MM.1S (cell line): ENCODE results near the gene MMP10.

Experiments
- DNase-seq: peaks from one replicate; pipeline ENCODE4 v3.0.0-alpha.2; 2015
- H2AFZ ChIP-seq: fragments of 300-600 bp; sonication (generic); 2 replicates; pipeline ENCODE4 v1.6.0; 2016; ENCODE audit warnings: antibody characterized with exemption, low read length
- H3F3A ChIP-seq: fragments of 300-600 bp; sonication (generic); 2 replicates; pipeline ENCODE4 v1.6.1; 2016; ENCODE audit warnings: mild to moderate bottlenecking, antibody characterized with exemption, low read length, moderate library complexity, mixed read lengths; ENCODE audit not compliant: insufficient read depth
- H3K27ac ChIP-seq: fragments of 300-600 bp; sonication (generic); 2 replicates; pipeline ENCODE4 v1.5.1; 2016; ENCODE audit warnings: mild to moderate bottlenecking, low read length
- H3K27me3 ChIP-seq: fragments of 300-600 bp; sonication (generic); replicated peaks from 2 replicates; pipeline ENCODE4 v1.6.0; 2016; ENCODE audit warnings: low read length; ENCODE audit not compliant: insufficient read depth
- H3K36me3 ChIP-seq: fragments of 300-600 bp; sonication (generic); replicated peaks from 2 replicates; pipeline ENCODE4 v1.6.1; 2016; ENCODE audit warnings: mild to moderate bottlenecking, low read length, mixed read lengths; ENCODE audit not compliant: insufficient read depth
- H3K4me1 ChIP-seq: fragments of 300-600 bp; sonication (generic); 2 replicates; pipeline ENCODE4 v1.6.1; 2016; ENCODE audit warnings: low read length, mixed read lengths
- H3K4me2 ChIP-seq: fragments of 300-600 bp; sonication (generic); 2 replicates; pipeline ENCODE4 v1.6.0; 2016; ENCODE audit warnings: low read depth, low read length
- H3K4me3 ChIP-seq: fragments of 300-600 bp; sonication (generic); 2 replicates; pipeline ENCODE4 v1.5.1; 2016; ENCODE audit warnings: low read length, mixed read lengths
- H3K79me2 ChIP-seq: fragments of 300-600 bp; sonication (generic); 2 replicates; pipeline ENCODE4 v1.6.1; 2016; ENCODE audit warnings: mixed run types, low read length, mixed read lengths
- H3K9ac ChIP-seq: fragments of 300-600 bp; sonication (generic); 2 replicates; pipeline ENCODE4 v1.6.1; 2016; ENCODE audit warnings: low read length, mixed read lengths
- H3K9me2 ChIP-seq: fragments of 300-600 bp; sonication (generic); replicated peaks from 2 replicates; pipeline ENCODE4 v1.6.1; 2016; ENCODE audit warnings: mild to moderate bottlenecking, low read length, mixed read lengths; ENCODE audit not compliant: insufficient read depth
- H3K9me3 ChIP-seq: fragments of 300-600 bp; sonication (generic); replicated peaks from 2 replicates; pipeline ENCODE4 v1.6.1; 2016; ENCODE audit warnings: mild to moderate bottlenecking, low read length, mixed read lengths; ENCODE audit not compliant: insufficient read depth
- H4K20me1 ChIP-seq: fragments of 300-600 bp; sonication (generic); 2 replicates; pipeline ENCODE4 v1.6.1; 2016; ENCODE audit warnings: mild to moderate bottlenecking, low read length, moderate library complexity, mixed read lengths; ENCODE audit not compliant: insufficient read depth
- CTCF ChIP-seq: fragments of 300-600 bp; sonication (generic); IDR thresholded peaks from 2 replicates; pipeline ENCODE4 v1.5.1; 2016; ENCODE audit warnings: antibody characterized with exemption, low read length, mixed read lengths
- EZH2 ChIP-seq: fragments of 300-600 bp; sonication (generic); optimal IDR thresholded peaks from 2 replicates; pipeline ENCODE3; 2017; ENCODE audit warnings: low read depth, mild to moderate bottlenecking, antibody characterized with exemption, low read length, mixed read lengths
- EZH2phosphoT487 ChIP-seq: fragments of 300-600 bp; sonication (generic); IDR thresholded peaks from 2 replicates; pipeline ENCODE4 v1.6.1; 2018; ENCODE audit warnings: antibody characterized with exemption, low read length

The MMP10 gene

GRCh38 chr11:102727890-102728289 lies 52.5 kb downstream of the MMP10 start:
- H3K9me2 ChIP-seq: no peaks in the 10 kb centered on the region
- TF ChIP-seq EZH2phosphoT487 (no peak), EZH2 (no peak), CTCF (no peak)
- no peaks in the 10 kb centered on the region for H3K4me1 ChIP-seq
- no peaks in the 10 kb centered on the region for H3K9me3 ChIP-seq
- H2AFZ ChIP-seq: no peak overlapping the region
- no peaks in the 10 kb centered on the region for H3F3A ChIP-seq
- H3K27ac ChIP-seq: no peak overlapping the region
- H3K4me3 ChIP-seq: no peak overlapping the region
- no peak for DNase-seq
- no peak overlapping the region for H3K4me2 ChIP-seq
- H3K36me3 ChIP-seq: no peaks in the 10 kb centered on the region
- H3K27me3 ChIP-seq: no peaks in the 10 kb centered on the region
- H3K9ac ChIP-seq: no peak overlapping the region
- no peaks in the 10 kb centered on the region for H4K20me1 ChIP-seq
- H3K79me2 ChIP-seq: no peaks in the 10 kb centered on the region

GRCh38 chr11:102724904-102725500 lies 55.4 kb downstream of the MMP10 start, which contains the start of gene MMP8:
Gene MMP8, minus strand, starts transcription at chr11:102724954. Its CDS starts 99 bp downstream, at chr11:102724855.
- no peak for DNase-seq
- Histone ChIP-seq H3K4me1 (no peaks in the 10 kb centered on the region), H3K27ac (no peak within 1 kb of the TSS)

GRCh38 chr11:102722821-102723220 lies 57.6 kb downstream of the MMP10 start:
- Histone ChIP-seq H3K27me3 (no peaks in the 10 kb centered on the region), H3K4me2 (no peak overlapping the region), H3K4me1 (no peaks in the 10 kb centered on the region), H3K9me3 (no peaks in the 10 kb centered on the region), H3K27ac (no peak overlapping the region), H4K20me1 (no peaks in the 10 kb centered on the region), H3K4me3 (no peak overlapping the region), H2AFZ (no peak overlapping the region), H3K79me2 (no peaks in the 10 kb centered on the region), H3F3A (no peaks in the 10 kb centered on the region), H3K36me3 (no peaks in the 10 kb centered on the region), H3K9me2 (no peaks in the 10 kb centered on the region), H3K9ac (no peak overlapping the region)
- no peak for DNase-seq
- TF ChIP-seq CTCF: no peak
- no peak for TF ChIP-seq EZH2phosphoT487
- no peak for TF ChIP-seq EZH2

More at GRCh38 chr11:102724904-102725500, 55.4 kb downstream of the MMP10 start, which contains the start of gene MMP8:
- no peaks in the 10 kb centered on the region for H3K27me3 ChIP-seq
- TF ChIP-seq CTCF: no peak
- TF ChIP-seq EZH2: no peak
- no peak for TF ChIP-seq EZH2phosphoT487
- no peak within 1 kb of the TSS for H2AFZ ChIP-seq
- no peaks in the 10 kb centered on the region for H4K20me1 ChIP-seq
- H3K9ac ChIP-seq: no peak within 1 kb of the TSS
- no peaks in the 10 kb centered on the region for H3K9me2 ChIP-seq
- H3F3A ChIP-seq: no peaks in the 10 kb centered on the region
- no peak within 1 kb of the TSS for H3K4me3 ChIP-seq
- H3K36me3 ChIP-seq: no peaks in the 10 kb centered on the region
- no peaks in the 10 kb centered on the region for H3K79me2 ChIP-seq
- H3K4me2 ChIP-seq: no peak within 1 kb of the TSS
- H3K9me3 ChIP-seq: no peaks in the 10 kb centered on the region
